ENCODE measurements around the gene CYB561D1. TPM values are rescaled to one million over a fixed set of nuclear protein-coding genes. Genes with fewer than 3 reads are reported as not detected.

CYB561D1 gene
- total and polyA plus RNA-seq, 2 of the 13 experiments (the other 11 are each of a cell fraction or from before 2014, with no cell fraction given) = 3.9 to 4.1 TPM

DNA sequence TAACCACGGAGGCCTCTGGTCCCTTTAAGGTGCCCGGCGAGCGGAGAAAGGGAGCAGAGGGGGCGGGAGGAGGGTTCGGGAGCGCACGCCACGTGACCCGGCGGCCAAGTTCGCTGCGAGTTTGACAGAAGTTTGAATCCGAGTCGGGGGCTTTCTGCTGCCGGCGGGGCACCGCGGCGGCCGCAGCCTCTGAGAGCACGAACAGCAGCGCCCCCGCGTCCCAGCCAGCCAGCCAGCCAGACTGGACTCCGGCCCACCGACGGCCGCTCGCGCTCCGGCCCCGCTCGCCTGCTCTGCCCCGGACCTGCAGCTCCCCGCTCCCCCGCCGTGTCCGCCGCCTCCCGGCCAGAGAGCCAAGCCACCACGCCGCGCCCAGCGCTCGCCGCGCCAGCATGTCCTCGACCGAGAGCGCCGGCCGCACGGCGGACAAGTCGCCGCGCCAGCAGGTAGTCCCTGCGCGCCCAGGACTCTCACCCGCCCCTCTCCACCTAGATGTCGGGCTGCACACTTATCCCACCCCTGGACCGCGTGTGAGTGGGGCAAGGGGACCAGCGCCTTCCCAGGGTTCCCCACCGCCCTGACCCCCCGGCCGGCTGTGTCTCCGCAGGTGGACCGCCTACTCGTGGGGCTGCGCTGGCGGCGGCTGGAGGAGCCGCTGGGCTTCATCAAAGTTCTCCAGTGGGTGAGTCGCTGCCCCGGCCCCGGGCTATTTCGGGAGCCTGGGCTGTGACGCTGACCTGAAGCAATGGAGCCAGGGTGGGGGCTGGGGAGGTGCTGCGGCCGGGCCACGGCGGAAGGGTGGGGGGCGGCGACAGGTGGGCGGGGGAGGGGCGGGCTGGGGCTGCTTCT is 27.2 kb upstream of the CYB561D1 start, which contains the start of gene SYPL2 (continued):
- TF ChIP-seq YEATS4 (CRISPR knock-in tag; IDR thresholded peaks at IDR 0.05; ENCODE audit: borderline replicate concordance) = peak; percentile 44; the same call in 1 of the 2 replicates
- no peak for TF ChIP-seq HOXA5 (CRISPR knock-in tag; IDR thresholded peaks at IDR 0.05)
- TF ChIP-seq ZNF510 (CRISPR knock-in tag; IDR thresholded peaks at IDR 0.05; ENCODE audit: low read depth) = 0 out of 2 replicates have a peak, but pooled peaks have one; percentile 66
- TF ChIP-seq ATF3 (CRISPR knock-in tag; IDR thresholded peaks at IDR 0.05) = no peak
- TF ChIP-seq RELA (CRISPR knock-in tag; IDR thresholded peaks at IDR 0.05) = no peak
- TF ChIP-seq, protein P1, sequence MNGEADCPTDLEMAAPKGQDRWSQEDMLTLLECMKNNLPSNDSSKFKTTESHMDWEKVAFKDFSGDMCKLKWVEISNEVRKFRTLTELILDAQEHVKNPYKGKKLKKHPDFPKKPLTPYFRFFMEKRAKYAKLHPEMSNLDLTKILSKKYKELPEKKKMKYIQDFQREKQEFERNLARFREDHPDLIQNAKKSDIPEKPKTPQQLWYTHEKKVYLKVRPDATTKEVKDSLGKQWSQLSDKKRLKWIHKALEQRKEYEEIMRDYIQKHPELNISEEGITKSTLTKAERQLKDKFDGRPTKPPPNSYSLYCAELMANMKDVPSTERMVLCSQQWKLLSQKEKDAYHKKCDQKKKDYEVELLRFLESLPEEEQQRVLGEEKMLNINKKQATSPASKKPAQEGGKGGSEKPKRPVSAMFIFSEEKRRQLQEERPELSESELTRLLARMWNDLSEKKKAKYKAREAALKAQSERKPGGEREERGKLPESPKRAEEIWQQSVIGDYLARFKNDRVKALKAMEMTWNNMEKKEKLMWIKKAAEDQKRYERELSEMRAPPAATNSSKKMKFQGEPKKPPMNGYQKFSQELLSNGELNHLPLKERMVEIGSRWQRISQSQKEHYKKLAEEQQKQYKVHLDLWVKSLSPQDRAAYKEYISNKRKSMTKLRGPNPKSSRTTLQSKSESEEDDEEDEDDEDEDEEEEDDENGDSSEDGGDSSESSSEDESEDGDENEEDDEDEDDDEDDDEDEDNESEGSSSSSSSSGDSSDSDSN (CRISPR knock-in tag; IDR thresholded peaks at IDR 0.05) = peak; percentile 81; the same call in 1 of the 2 replicates
- TF ChIP-seq ZNF3 (CRISPR knock-in tag; IDR thresholded peaks at IDR 0.05) = no peak
- no peak for TF ChIP-seq ZNF280B (CRISPR knock-in tag; IDR thresholded peaks at IDR 0.05; ENCODE audit: borderline replicate concordance)
- no peak for TF ChIP-seq TAF1 (CRISPR knock-in tag; IDR thresholded peaks at IDR 0.05)
- TF ChIP-seq SALL2 (CRISPR knock-in tag; IDR thresholded peaks at IDR 0.05) = peak; percentile 36; the same call in 1 of the 2 replicates
- TF ChIP-seq, protein P2, sequence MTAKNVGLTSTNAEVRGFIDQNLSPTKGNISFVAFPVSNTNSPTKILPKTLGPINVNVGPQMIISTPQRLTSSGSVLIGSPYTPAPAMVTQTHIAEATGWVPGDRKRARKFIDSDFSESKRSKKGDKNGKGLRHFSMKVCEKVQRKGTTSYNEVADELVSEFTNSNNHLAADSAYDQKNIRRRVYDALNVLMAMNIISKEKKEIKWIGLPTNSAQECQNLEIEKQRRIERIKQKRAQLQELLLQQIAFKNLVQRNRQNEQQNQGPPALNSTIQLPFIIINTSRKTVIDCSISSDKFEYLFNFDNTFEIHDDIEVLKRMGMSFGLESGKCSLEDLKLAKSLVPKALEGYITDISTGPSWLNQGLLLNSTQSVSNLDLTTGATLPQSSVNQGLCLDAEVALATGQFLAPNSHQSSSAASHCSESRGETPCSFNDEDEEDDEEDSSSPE (CRISPR knock-in tag; IDR thresholded peaks at IDR 0.05) = no peak; the same call in 1 of the 2 replicates
- TF ChIP-seq ZNF670 (CRISPR knock-in tag; IDR thresholded peaks at IDR 0.05; ENCODE audit: borderline replicate concordance) = no peak
- TF ChIP-seq ZNF816 (CRISPR knock-in tag; IDR thresholded peaks at IDR 0.05; ENCODE audit: borderline replicate concordance) = no peak
- no peak for TF ChIP-seq NFE2L2 (IDR thresholded peaks at IDR 0.05; ENCODE audit: low read length)
- TF ChIP-seq, protein P3, sequence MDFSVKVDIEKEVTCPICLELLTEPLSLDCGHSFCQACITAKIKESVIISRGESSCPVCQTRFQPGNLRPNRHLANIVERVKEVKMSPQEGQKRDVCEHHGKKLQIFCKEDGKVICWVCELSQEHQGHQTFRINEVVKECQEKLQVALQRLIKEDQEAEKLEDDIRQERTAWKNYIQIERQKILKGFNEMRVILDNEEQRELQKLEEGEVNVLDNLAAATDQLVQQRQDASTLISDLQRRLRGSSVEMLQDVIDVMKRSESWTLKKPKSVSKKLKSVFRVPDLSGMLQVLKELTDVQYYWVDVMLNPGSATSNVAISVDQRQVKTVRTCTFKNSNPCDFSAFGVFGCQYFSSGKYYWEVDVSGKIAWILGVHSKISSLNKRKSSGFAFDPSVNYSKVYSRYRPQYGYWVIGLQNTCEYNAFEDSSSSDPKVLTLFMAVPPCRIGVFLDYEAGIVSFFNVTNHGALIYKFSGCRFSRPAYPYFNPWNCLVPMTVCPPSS (IDR thresholded peaks at IDR 0.05) = no peak
- TF ChIP-seq ZNF678 (CRISPR knock-in tag; IDR thresholded peaks at IDR 0.05) = peak; percentile 52; the same call in 1 of the 2 replicates
